C4-2B (cell line): ENCODE data around the gene STK4.
"Not testable (repeated sequence)": the region's sequence is repeated elsewhere in the genome, so short reads cannot be mapped to it uniquely, and the experiment has no call there.

Experiments used
- H3K27ac ChIP-seq: fragments of 450-650 bp; 2 replicates; pipeline ENCODE4 v1.5.1; 2017
- CTCF ChIP-seq: fragments of 450-650 bp; conservative IDR thresholded peaks from 2 replicates; pipeline ENCODE4 v1.5.1; 2017; ENCODE audit warnings: mild to moderate bottlenecking
- ZFX ChIP-seq: fragments of 450-650 bp; IDR thresholded peaks from 2 replicates; pipeline ENCODE4 v1.6.1; 2017

Gene STK4

GRCh38 chr20:45017857-45018256, 51.5 kb downstream of the STK4 start:
- H3K27ac ChIP-seq, result no peak overlapping the region
- TF ChIP-seq ZFX (no peak), CTCF (no peak)

- TF ChIP-seq ZFX, result no peak
- H3K27ac ChIP-seq, result no peak overlapping the region
Measured at GRCh38 chr20:45019027-45019761, 52.9 kb downstream of the STK4 start.

GRCh38 chr20:45019762-45020123, 53.4 kb downstream of the STK4 start:
- H3K27ac ChIP-seq, result no peak overlapping the region
- TF ChIP-seq CTCF, result no peak
- no peak for TF ChIP-seq ZFX

GRCh38 chr20:45020236-45020886, 54.0 kb downstream of the STK4 start:
- H3K27ac ChIP-seq, result no peak overlapping the region
- TF ChIP-seq ZFX (no peak), CTCF (no peak)

GRCh38 chr20:45021631-45022030, 55.3 kb downstream of the STK4 start:
- no peak overlapping the region for H3K27ac ChIP-seq
- TF ChIP-seq ZFX (no peak), CTCF (no peak)

- H3K27ac ChIP-seq, result not testable (repeated sequence)
Measured at GRCh38 chr20:45023140-45023539, 56.8 kb downstream of the STK4 start.

GRCh38 chr20:45028424-45029136, 62.3 kb downstream of the STK4 start:
- no peak overlapping the region for H3K27ac ChIP-seq
- no peak for TF ChIP-seq CTCF
- TF ChIP-seq ZFX, result no peak

GRCh38 chr20:45029884-45030283, 63.6 kb downstream of the STK4 start:
- H3K27ac ChIP-seq, result no peak overlapping the region
- TF ChIP-seq CTCF, result no peak
- no peak for TF ChIP-seq ZFX
